ENCODE data around the gene PIK3CD. TPM values are rescaled to one million over a fixed set of nuclear protein-coding genes. Genes with fewer than 3 reads are reported as not detected.

Gene PIK3CD
- total RNA-seq, 2 experiments from 2014 or later, result 222 to 242 TPM

DNA sequence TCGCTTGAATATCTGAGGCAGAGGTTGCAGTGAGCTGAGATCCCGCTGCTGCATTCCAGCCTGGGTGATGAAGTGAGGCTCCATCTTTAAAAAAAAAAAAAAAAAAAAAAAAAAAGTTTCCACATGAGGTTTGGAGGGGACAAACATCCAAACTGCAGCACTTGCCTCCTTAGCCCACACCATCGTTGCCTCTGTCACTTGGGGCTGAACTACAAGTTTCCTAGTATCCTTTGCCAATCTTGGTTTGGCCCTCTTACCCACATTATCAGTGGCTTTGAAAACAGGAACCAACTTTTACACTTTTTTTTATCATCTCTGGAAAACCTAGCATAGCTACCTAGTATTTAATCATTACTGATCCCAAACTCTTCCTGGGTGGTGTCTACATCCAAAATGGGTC is 113.0 kb downstream of the PIK3CD start:
- no peak for DNase-seq
- peaks cover 13% of the 10 kb centered on the region for H3K36me3 Mint-ChIP-seq (ENCODE audit: low read depth)
- no peak overlapping the region for H3K27ac Mint-ChIP-seq
- no peaks in the 10 kb centered on the region for H3K27me3 Mint-ChIP-seq
- peaks cover 19% of the 10 kb centered on the region for H3K4me1 Mint-ChIP-seq
- ChIA-PET CTCF (no interaction called here), POLR2A (no interaction called here)
- no peaks in the 10 kb centered on the region for H3K9me3 Mint-ChIP-seq
- no peak overlapping the region for H3K4me3 Mint-ChIP-seq

DNA sequence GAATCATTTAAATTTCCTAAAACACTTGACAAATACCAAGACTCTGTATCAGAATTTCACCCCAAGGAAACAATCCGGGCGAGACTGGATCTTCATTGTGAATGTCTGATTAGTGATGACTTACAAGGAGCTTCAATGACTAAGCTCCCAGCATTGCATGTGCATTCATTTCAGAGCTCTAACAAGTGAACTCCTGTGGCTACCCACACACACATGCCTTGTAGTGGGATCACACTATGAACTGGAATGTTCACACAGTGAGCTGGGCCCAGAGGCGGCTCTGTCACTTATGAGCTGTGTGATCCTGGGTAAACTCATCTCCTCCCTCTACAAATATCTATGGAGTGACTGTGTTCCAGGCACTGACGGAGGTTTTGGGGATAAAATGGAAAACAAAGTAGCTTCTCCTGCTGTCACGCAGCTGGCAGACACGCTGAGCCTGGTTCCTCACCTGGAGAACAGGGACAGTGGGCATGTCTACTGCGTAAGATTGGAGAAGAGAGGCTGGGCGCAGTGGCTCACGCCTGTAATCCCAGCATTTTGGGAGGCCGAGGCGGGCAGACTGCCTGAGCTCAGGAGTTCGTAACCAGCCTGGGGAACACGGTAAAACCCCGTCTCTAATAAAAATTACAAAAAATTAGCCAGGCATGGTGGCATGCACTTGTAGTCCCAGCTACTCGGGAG is 115.4 kb downstream of the PIK3CD start:
- no peaks in the 10 kb centered on the region for H3K9me3 Mint-ChIP-seq
- no peak for DNase-seq
- ChIA-PET CTCF (interaction anchor here (1.1 to 1.3 kb wide), 3 partner anchors 21 to 152 kb away, joined by 3 read pairs; no protein-coding TSS in a partner anchor), POLR2A (no interaction called here)
- no peaks in the 10 kb centered on the region for H3K27me3 Mint-ChIP-seq
- peaks cover 9% of the 10 kb centered on the region for H3K36me3 Mint-ChIP-seq (ENCODE audit: low read depth)
- peaks cover 16% of the 10 kb centered on the region for H3K4me1 Mint-ChIP-seq
- H3K27ac Mint-ChIP-seq, result no peak overlapping the region
- H3K4me3 Mint-ChIP-seq, result no peak overlapping the region

DNA sequence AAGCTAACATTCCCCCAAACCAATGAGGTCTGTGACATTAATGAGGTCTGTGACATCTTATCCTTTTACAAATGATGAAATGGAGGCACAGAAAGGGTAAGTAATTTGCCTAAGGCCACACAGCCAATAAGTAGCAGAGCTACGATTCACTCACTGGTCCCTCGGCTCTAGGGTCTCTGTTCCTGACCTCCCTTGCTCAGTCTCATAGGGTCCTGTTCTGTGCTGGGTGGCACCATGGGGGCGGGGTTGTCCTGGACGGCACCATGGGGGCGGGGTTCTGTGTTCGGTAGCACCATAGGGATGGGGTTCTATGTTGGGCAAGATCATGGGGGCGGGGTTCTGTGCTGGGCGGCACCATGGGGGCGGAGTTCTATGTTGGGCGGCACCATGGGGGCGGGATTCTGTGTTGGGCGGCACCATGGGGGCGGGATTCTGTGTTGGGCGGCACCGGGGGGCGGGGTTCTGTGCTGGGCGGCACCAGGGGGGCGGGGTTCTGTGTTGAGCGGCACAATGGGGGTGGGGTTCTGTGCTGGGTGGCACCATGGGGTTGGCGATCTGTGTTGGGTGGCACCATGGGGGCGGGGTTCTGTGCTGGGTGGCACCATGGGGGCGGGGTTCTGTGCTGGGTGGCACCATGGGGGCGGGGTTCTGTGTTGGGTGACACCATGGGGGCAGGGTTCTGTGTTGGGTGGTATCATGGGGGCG is 116.6 kb downstream of the PIK3CD start:
- no peak overlapping the region for H3K27ac Mint-ChIP-seq
- H3K4me1 Mint-ChIP-seq, result peaks cover 15% of the 10 kb centered on the region
- H3K9me3 Mint-ChIP-seq, result no peaks in the 10 kb centered on the region
- ChIA-PET POLR2A (no interaction called here), CTCF (interaction anchor here (0.6 kb wide), 1 partner anchor 282 kb away, joined by 3 read pairs; no protein-coding TSS in a partner anchor)
- no peak overlapping the region for H3K4me3 Mint-ChIP-seq
- DNase-seq, result peak; percentile 15
- H3K36me3 Mint-ChIP-seq (ENCODE audit: low read depth), result peaks cover 17% of the 10 kb centered on the region
- no peaks in the 10 kb centered on the region for H3K27me3 Mint-ChIP-seq

GRCh38 chr1:9768983-9769382 is 117.5 kb downstream of the PIK3CD start:
- ChIA-PET CTCF (interaction anchor here (0.6 kb wide), 1 partner anchor 9 kb away, joined by 3 read pairs; no protein-coding TSS in a partner anchor), POLR2A (no interaction called here)
- H3K27me3 Mint-ChIP-seq, result no peaks in the 10 kb centered on the region
- no peaks in the 10 kb centered on the region for H3K9me3 Mint-ChIP-seq
- H3K4me3 Mint-ChIP-seq, result no peak overlapping the region
- peaks cover 16% of the 10 kb centered on the region for H3K36me3 Mint-ChIP-seq (ENCODE audit: low read depth)
- DNase-seq, result no peak
- peaks cover 12% of the 10 kb centered on the region for H3K4me1 Mint-ChIP-seq
- no peak overlapping the region for H3K27ac Mint-ChIP-seq

DNA sequence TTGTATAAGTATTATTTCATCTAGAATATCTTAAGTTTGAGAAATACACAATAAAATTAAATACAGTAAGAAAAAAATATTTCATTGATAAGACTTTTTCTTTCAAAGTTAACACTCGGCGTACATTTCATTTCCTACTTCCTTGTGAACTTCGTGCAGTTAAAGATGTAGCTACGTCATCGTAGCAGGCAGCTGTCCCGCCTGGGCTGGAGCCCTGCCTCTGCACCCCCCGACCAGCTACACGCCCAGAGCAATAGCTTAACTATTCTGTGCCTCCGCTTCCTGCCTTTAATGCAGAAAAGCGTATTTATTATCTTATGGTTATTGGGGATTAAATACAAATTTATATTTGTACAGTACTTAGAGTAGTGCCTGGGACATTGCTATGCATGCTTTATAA is 118.8 kb downstream of the PIK3CD start:
- Mint-ChIP-seq H3K27ac (no peak overlapping the region), H3K27me3 (no peaks in the 10 kb centered on the region), H3K4me1 (peaks cover 13% of the 10 kb centered on the region), H3K4me3 (no peak overlapping the region), H3K9me3 (no peaks in the 10 kb centered on the region), H3K36me3 (ENCODE audit: low read depth) (peaks cover 16% of the 10 kb centered on the region)
- ChIA-PET POLR2A (no interaction called here), CTCF (interaction anchor here (1.8 kb wide), 1 partner anchor 14 kb away, joined by 5 read pairs; no protein-coding TSS in a partner anchor)
- DNase-seq, result no peak

DNA sequence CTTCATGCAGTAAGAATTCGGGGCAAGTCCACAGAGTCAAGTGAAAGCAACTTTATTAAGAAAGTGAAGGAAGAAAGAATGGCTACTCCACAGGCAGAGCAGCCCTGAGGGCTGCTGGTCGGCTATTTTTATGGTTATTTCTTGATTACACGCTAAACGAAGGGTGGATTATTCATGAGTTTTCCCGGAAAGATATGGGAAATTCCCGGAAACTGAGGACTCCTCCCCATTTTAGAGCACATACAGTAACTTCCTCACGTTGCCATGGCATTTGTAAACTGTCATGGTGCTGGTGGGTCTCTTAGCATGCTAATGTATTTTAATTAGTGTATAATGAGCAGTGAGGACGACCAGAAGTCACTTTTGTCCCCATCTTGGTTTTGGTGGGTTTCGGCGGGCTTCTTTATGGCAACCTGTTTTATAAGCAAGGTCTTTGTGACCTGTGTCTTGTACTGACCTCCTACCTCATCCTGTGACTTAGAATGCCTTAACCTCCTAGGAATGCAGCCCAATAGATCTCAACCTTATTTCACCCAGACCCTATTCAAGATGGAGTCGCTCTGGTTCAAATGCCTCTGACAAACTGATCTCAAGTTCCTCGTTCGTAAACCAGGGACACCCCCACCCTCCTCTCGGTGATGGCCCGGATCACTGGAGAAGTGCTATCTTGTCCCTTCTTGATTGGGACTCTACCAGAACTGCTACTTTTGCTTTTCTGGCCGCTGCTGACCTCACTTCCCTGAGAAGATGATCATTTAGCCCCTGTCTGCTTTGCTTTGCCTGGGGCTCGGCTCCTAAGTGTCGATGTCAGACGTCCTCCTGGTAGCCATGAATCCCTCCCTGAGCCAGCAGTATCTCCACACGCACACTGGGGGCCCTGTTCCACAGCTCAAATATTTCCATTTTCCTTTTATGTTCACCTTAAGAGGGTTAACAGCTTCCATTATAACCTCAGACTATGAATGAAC is 123.5 kb downstream of the PIK3CD start:
- DNase-seq, result no peak
- ChIA-PET CTCF (interaction anchor here (0.6 kb wide), 2 partner anchors 17 to 526 kb away, joined by 3 read pairs; no protein-coding TSS in a partner anchor), POLR2A (no interaction called here)
- Mint-ChIP-seq H3K27me3 (no peaks in the 10 kb centered on the region), H3K36me3 (ENCODE audit: low read depth) (peaks cover 27% of the 10 kb centered on the region), H3K4me1 (peaks cover 12% of the 10 kb centered on the region), H3K4me3 (no peak overlapping the region), H3K27ac (no peak overlapping the region), H3K9me3 (no peaks in the 10 kb centered on the region)

DNA sequence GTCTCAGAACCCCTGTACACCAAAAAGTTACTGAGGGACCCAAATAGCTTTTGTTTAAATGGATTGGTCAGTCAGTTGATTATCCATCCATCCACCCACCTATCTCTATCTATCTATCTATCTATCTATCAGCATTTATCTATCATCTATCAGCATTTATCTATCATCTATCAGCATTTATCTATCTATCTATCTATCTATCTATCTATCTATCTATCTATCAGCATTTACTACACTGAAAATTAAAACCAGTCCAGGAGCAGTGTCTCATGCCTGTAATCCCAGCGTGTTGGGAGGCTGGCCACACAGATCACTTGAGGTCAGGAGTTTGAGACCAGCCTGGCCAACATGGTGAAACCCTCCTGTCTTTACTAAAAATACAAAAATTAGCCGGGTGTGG is 125.2 kb downstream of the PIK3CD start:
- Mint-ChIP-seq H3K4me3 (no peak overlapping the region), H3K4me1 (peaks cover 18% of the 10 kb centered on the region), H3K27me3 (no peaks in the 10 kb centered on the region), H3K27ac (no peak overlapping the region), H3K36me3 (ENCODE audit: low read depth) (peaks cover 27% of the 10 kb centered on the region), H3K9me3 (no peaks in the 10 kb centered on the region)
- POLR2A ChIA-PET, result no interaction called here
- CTCF ChIA-PET, result interaction anchor here (0.5 kb wide), 1 partner anchor 84 kb away, joined by 3 read pairs; no protein-coding TSS in a partner anchor
- DNase-seq, result no peak

Other genes starting within 250 kb of the PIK3CD start
- 1 to 10 TPM; 3.5 TPM for gene SLC25A33, start 112.3 kb upstream of the PIK3CD start, total RNA-seq
- 10 to 100 TPM; 17.1 to 17.9 TPM for gene TMEM201, start 62.8 kb upstream of the PIK3CD start, total RNA-seq
- gene CLSTN1, start 172.2 kb downstream of the PIK3CD start, total RNA-seq, result 100 to 1,000 TPM; 121 to 134 TPM

Measured in activated CD4-positive, alpha-beta T cell treated with anti-CD3 and anti-CD28 coated beads, Interleukin-2, amount 10 ng/mL, durations not matched to agents 7 days and 5 days (primary cell).